K562 (cell line): ENCODE measurements around the gene MYBPC3. TPM values are rescaled to one million over a fixed set of nuclear protein-coding genes. Genes with fewer than 3 reads are reported as not detected.
A peak's percentile ranks its signal among the peaks of the same experiment; 100 is the strongest.

Experiments
- ADNP ChIP-seq: fragments of 200-800 bp; sonication (Bioruptor generic); IDR thresholded peaks from 2 replicates; pipeline ENCODE4 v1.6.1; 2016; ENCODE audit warnings: missing genetic modification characterization, missing compliant biosample characterization
- AFF1 ChIP-seq, 2 experiments: fragments of 450-650 bp; IDR thresholded peaks; 2 replicates each; pipeline ENCODE4 v1.6.1; 2018; ENCODE audit warnings: mild to moderate bottlenecking in 2 of 2, low read depth in 1 of 2; ENCODE audit not compliant: partially characterized antibody in 2 of 2
- ARID1B ChIP-seq: fragments of 450-650 bp; IDR thresholded peaks from 2 replicates; pipeline ENCODE4 v1.6.1; 2016; ENCODE audit warnings: antibody characterized with exemption, mild to moderate bottlenecking, inconsistent platforms
- CBFA2T3 ChIP-seq: fragments of 450-650 bp; IDR thresholded peaks from 2 replicates; pipeline ENCODE4 v1.6.1; 2017
- CREBBP ChIP-seq: IDR thresholded peaks from one replicate; pipeline ENCODE4 v1.6.1; 2012; ENCODE audit warnings: low read depth, mild to moderate bottlenecking, control low read depth, inconsistent platforms, low read length
- CTBP1 ChIP-seq: fragments of 450-650 bp; IDR thresholded peaks from 2 replicates; pipeline ENCODE4 v1.6.1; 2016; ENCODE audit warnings: borderline replicate concordance
- MGA ChIP-seq: fragments of 450-650 bp; IDR thresholded peaks from 2 replicates; pipeline ENCODE4 v1.6.1; 2016; ENCODE audit warnings: mild to moderate bottlenecking, moderate library complexity
- MTA3 ChIP-seq: fragments of 450-650 bp; formaldehyde crosslinking; IDR thresholded peaks from 2 replicates; pipeline ENCODE4 v1.6.1; 2017; ENCODE audit warnings: mild to moderate bottlenecking, borderline replicate concordance
- U2AF2 ChIP-seq: fragments of 200-400 bp; formaldehyde crosslinking; optimal IDR thresholded peaks from 2 replicates; pipeline ENCODE3; 2017; ENCODE audit warnings: low read depth, mild to moderate bottlenecking, low read length
- ZBTB7A ChIP-seq: IDR thresholded peaks from 2 replicates; pipeline ENCODE4 v1.6.1; 2011; ENCODE audit warnings: low read depth, mild to moderate bottlenecking, low read length, moderate library complexity, borderline replicate concordance; ENCODE audit not compliant: control insufficient read depth
- ZNF764 ChIP-seq: fragments of 250-450 bp; sonication (Bioruptor Pico); IDR thresholded peaks from 2 replicates; pipeline ENCODE4 v1.4.0; 2020; ENCODE audit warnings: low read depth, mild to moderate bottlenecking, moderate library complexity
- ZSCAN32 ChIP-seq: fragments of 450-650 bp; formaldehyde crosslinking; IDR thresholded peaks from 2 replicates; pipeline ENCODE4 v1.4.0; 2020; ENCODE audit warnings: mild to moderate bottlenecking, moderate library complexity
- polyA plus RNA-seq, 8 experiments: library from polyadenylated mRNA; depleted of rRNA in 4 of 8; stranded (reverse) in 5 of 8; unstranded in 3 of 8; fragments of >200 nt; fragmentation: Nextera tagmentation in 2 of 8; fragmentation: Illumina TruSeq in 1 of 8; extraction: Ambion mirVana in 2 of 8; extraction: Trizol in 1 of 8; gene quantifications; 2 replicates each; pipeline versions ENCODE4 v1.2.1 to v1.2.3, GENCODE V29; 2011 to 2014; ENCODE audit warnings: inconsistent platforms in 1 of 8, missing spikeins in 1 of 8
- total RNA-seq, 7 experiments: library from RNA; depleted of rRNA in 6 of 7; stranded (reverse); fragments of >200 nt in 6 of 7; fragmentation: Illumina TruSeq in 2 of 7; extraction: Trizol in 2 of 7; gene quantifications; 2 replicates each; pipeline versions ENCODE4 v1.2.1 to v1.2.3, GENCODE V29; 2011 to 2021; ENCODE audit warnings: low replicate concordance in 1 of 7

The MYBPC3 gene
- total and polyA plus RNA-seq, 9 of the 15 experiments (the other 6 are each of a cell fraction or from before 2014, with no cell fraction given), result 0.01 TPM; not detected in 8

GRCh38 chr11:47376525-47377371, 24.2 kb upstream of the MYBPC3 start (continued):
- peak in 1 of 2 experiments; percentile 52 for TF ChIP-seq AFF1 (IDR thresholded peaks at IDR 0.05; ENCODE audit: low read depth in 1 of 2, partially characterized antibody in 2 of 2)
- TF ChIP-seq ADNP (tag), result no peak
- TF ChIP-seq ZNF764 (CRISPR knock-in tag), result no peak
- peak; percentile 36; the same call in 1 of the 2 replicates for TF ChIP-seq MGA
- no peak for TF ChIP-seq U2AF2
- TF ChIP-seq CTBP1, result peak; percentile 58; the same call in 1 of the 2 replicates
- TF ChIP-seq CREBBP, result no peak
- TF ChIP-seq ARID1B, result peak; percentile 70
- TF ChIP-seq MTA3, result peak; percentile 49; the same call in 1 of the 2 replicates
- TF ChIP-seq ZSCAN32, result no peak
- peak; percentile 46 for TF ChIP-seq CBFA2T3
- peak; percentile 36; the same call in 1 of the 2 replicates for TF ChIP-seq ZBTB7A
